NCI-H2227 treated with DMSO at 0.1 percent for 48 hours (cell line): ENCODE data around the gene SSX2IP.
A peak's percentile ranks its signal among the peaks of the same experiment; 100 is the strongest.
"Not testable (repeated sequence)": the region's sequence is repeated elsewhere in the genome, so short reads cannot be mapped to it uniquely, and the experiment has no call there.

Experiments
- DNase-seq: peaks from one replicate; lab custom pipeline; 2025; lab: John Stamatoyannopoulos, UW

SSX2IP gene, protein sequence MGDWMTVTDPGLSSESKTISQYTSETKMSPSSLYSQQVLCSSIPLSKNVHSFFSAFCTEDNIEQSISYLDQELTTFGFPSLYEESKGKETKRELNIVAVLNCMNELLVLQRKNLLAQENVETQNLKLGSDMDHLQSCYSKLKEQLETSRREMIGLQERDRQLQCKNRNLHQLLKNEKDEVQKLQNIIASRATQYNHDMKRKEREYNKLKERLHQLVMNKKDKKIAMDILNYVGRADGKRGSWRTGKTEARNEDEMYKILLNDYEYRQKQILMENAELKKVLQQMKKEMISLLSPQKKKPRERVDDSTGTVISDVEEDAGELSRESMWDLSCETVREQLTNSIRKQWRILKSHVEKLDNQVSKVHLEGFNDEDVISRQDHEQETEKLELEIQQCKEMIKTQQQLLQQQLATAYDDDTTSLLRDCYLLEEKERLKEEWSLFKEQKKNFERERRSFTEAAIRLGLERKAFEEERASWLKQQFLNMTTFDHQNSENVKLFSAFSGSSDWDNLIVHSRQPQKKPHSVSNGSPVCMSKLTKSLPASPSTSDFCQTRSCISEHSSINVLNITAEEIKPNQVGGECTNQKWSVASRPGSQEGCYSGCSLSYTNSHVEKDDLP

DNA sequence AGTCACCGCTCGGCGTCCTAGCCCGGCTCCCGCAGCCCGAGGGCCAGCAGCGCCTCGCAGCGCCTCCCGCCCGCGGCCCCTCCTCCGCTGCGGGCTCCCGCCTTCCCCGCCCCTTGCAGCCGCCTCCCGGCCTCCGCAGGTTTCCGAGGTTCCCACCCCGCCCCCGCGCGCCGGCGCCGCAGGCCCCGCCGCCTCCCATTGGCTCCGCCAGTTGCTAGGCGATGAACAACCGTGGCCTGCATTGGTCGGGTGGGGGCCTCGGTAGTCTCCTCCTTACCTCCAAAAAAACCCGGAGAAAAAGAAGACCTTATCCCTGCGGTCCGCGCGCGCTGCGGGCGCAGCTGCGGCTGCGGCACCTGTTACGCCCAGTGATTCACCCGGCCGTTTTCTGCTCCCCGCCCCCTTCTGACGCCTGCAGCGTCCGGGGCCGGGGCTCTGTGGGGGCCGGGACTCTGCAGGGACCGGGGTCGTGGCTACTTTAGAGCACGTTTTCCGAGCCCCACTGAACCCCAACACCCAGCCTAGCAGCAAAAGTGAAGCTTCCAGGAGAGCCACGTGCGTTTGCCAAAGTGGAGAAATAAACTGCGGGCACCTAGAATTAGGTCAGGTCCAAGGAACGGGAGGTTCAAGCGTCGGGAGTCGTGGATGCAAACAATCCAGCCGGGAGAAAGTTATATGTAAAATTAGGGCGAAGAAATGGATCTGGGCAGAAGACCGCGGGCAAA lies at the start of gene SSX2IP:
Gene SSX2IP, minus strand, starts transcription at position 65 of the 725 bp plus-strand sequence. CDS start 19,242 bp downstream, outside the sequence.
- DNase-seq, result peak; percentile 95

DNA sequence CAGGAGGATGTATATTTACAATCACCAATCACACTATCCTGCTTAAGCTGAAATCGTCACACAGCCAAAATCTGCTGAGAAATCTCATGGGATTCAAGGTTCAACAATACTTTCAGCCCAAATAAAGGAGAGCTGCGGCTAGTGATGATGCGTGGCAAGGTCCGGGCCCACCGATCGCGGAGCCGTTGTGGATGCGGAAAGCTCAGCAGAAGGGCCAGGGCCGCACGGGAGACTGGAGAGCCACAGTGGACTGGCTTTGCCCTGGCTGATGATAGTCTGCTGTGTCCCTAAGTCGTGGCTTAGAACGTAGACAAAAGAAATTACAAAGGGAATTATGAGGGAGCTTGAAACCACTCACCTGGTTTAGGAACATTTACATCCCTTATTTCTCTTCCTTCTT lies 48.0 kb upstream of the SSX2IP start:
- no peak for DNase-seq

DNA sequence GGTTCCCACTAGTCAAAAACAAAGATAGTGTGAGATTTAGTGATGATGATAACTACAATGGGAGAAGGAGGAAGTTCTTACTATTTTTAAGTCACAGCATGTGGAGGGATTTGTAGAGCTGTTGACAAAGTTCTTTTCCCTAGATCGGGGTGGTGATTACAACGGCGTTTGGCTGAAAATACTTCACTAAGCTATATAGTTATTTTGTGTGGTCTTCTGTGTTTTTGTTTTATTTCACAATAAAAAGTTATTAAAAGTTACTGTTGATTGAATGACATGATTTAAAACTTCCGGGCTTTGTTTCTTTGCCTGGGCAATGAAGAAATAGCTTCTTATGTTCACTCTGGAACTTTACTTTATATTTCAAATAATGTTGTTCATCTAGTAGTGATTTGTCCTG lies 47.3 kb upstream of the SSX2IP start:
- no peak for DNase-seq

DNA sequence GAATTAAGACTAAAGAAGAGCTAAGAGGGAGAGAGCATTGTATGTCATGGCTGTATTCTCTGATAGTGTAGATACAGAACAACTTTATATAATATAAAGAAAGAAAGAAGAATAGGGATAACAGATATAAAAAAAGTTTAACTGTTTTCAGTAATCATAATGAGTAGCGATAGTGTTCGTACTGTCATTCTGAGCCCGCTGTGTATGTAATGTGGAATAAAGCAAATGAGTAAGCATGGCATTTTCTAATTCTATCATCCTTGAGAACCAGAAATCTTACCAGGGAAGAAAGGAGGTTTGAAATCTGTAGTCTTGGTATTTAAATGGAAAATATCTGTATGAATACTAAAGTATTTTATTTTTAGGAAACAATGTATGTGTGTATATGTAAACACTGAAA lies 46.7 kb upstream of the SSX2IP start:
- no peak for DNase-seq

DNA sequence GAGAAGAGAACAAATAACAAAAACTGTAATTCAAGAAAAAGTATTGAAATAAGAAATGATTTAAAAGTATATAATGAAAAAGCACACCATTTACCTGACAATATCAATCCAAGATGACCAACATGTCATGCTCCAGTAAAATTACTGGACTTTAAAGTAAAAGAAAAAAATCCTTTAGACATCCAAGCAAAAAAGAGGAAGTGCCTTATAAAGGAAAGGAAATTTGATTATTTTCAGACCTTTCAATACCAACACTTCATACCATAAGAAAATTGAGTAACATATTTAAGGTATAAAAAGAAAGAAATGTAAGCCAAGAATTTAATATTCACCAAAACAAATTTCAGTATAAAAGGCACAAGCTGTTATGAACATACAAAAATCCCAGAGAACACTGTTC lies 46.2 kb upstream of the SSX2IP start:
- no peak for DNase-seq

DNA sequence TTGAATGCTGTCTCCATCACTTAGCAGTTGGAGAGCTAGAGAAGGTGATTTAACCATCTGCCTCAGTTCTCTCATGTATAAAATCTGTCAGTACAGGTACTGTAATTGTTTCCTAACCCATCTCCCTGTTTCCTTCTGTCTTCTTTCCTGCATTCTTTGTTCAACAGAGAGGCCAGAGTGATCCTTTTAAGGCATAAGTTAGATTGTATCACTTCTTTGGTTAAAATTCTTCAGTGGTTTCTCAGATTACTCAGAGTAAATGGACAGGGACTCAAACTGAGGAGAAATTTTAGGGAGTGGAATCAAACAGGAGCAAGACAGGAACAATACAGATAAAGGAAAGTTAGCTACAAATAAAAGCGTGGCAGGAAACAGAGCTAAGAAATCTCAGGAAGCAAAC lies 45.2 kb upstream of the SSX2IP start:
- DNase-seq, result no peak

DNA sequence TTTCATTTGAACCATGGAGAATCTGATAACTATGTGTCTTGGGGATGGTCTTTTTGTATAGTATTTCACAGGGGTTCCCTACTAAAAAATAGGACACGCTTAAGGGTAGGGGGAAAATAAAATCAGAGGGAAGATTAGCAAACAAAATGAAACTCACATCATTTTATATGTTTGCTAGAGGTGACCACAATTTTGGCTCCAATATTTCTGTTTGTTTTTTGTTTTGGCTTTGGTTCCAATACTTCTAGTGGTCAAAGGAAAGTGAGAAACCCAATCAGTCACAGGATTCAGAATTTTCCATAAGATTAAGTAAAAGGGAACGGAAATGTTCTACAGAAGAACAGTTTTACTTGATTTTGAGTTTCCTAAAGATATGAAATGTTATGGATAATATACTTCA lies 42.3 kb upstream of the SSX2IP start:
- DNase-seq, result no peak

DNA sequence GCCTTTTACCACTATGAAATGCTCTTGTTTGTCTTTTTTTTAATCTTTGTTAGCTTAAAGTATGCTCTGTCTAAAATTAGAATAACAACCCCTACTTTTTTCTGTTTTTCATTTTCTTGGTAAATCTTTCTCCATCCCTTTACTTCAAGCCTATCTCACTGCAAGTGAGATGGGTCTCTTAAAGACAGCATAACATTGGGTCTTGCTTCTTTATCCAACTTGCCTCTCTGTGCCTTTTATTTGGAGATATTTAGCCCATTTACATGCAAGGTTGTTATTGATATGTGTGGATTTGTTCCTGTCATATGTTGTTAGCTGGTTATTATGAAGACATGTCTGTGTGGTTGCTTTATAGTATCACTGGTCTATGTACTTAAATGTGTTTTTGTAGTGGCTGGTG lies 41.3 kb upstream of the SSX2IP start:
- DNase-seq, result no peak

DNA sequence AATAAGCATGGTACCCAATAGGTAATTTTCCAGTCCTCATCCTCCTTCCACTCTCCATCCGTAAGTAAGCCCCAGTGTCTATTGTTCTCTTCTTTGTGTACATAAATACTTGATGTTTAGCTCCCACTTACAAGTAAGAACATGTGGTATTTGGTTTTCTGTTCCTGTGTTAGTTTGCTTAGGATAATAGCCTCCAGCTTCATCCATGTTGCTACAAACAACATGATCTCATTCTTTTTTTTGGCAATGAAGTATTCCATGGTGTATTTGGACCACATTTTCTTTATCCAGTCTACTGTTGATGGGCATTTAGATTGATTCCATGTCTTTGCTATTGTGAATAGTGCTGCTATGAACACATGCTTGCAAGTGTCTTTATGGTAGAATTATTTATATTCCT lies 37.5 kb upstream of the SSX2IP start:
- not testable (repeated sequence) for DNase-seq

DNA sequence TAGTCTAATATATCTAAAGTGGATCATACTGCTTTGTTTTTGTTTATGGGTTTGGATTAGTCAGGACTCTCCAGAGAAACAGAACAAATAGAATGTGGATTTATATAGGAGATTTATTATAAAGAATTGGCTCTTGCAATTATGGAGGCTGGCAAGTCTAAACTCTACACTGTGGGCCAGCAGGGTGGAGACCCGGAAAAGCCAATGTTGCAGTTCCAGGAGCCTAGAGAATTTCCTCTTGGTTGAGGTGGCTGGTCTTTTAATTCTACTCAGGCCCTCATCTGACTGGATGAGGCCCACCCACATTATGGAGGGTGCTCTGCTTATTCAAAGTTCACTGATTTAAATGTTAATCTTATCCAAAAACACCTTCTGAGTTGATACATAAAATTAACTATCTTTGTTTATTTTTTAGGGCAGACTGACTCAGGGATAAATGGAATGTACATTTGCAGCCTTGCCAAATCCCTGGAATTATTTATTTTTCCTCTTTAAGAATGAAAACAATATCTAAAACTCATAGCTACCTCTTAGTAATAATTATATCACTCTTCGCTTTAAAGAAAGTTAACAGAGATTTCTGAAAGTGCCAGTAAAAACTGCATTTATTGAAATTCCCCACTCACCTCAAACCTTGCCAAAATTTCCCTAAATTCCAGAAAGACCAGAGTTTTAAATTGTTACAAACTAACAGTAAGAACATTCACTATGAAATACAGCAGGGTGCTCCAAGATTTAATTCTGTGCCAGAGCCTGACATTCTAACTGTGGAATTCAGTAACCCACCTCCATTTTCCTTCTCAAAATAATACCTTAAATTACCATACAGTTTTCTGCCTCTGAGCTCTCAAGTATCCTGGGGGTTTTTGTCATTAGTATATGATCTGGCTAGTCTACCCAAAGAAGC lies 36.6 kb upstream of the SSX2IP start:
- no peak for DNase-seq

DNA sequence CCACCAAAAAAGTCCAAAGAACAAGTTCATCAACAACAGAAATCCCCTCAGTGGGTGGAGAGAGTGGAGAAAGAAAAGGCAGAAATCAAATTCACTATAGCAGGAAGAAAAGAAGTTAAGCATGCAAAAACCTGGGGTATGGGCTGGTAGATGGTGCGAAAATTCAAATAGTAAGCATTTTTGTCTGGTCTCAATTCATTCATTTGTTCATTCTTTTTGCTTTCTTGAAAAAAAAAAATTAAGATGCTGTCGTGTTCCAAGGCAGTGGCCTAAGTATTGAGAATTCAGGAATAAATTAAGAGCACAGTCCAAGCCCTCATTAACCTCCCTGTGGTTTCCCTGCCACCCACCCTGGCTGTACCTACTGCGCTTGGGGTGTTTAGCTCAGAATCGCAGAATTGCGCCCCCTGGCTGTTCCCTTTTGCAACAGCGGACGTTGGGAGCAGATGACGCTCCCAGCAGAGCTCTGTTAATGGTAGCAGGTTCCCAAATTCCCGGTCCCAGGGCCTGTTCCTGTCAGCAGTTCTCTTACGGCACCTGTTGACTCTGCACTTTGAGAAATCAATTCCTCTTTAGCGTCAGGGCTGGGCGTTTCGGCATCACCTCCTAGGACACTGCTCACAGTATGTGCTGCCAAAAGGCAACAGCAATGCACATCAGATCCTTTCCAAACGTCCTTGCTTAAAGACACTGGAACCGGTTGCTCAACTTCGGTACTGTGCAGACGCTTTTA lies 34.0 kb upstream of the SSX2IP start:
- DNase-seq, result no peak

DNA sequence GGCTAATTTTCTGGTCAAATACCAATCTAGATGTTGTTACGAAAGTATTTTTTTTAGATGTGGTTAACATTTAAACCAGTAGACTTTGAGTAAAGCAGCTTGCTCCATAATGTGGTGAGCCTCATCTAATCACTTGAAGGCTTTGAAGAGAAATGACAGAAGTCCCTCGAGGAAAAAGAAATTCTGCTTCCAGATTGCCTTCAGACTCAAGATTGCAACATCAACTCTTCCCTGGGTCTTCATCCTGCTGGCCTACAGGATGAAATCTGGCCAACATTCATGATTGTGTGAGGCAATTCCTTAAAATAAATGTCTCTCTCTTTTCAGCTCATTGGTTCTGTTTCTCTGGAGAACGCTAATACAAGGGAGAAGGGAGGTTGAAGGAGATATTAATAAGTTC lies 32.5 kb upstream of the SSX2IP start:
- DNase-seq, result no peak

DNA sequence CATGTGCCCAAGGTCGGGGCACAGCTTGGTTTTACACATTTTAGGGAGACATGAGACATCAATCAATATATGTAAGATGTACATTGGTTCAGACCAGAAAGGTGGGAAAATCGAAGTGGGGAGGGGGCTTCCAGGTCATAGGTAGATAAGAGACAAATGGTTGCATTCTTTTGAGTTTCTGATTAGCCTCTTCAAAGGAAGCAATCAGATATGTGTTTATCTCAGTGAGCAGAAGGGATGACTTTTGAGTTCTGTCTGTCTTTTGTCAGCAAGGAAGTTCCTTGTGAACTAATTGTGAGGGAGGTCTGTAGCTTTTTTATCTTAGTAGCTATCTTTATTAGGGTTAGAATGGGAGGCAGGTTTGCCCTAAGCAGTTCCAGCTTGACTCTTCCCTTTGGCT lies 31.6 kb upstream of the SSX2IP start:
- DNase-seq, result not testable (repeated sequence)

DNA sequence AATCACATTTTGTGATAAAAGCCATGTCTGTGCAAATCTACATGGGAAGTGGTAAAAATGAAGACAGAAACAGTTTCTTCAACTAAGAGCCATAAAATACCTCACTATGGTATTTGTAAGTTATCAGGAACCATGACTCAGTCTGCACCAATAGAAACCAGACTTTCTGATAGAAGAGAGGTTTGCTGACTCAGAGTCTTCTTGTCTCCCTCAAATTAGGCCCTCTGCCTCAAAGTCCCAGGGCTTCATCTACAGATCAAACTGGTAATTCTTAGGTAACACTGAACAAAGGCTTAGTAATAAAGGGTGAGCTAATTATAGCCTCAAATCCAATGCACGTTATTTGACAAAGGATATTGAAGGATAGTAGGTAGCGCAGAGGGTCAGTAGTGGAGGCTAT lies 30.9 kb upstream of the SSX2IP start:
- DNase-seq, result no peak

DNA sequence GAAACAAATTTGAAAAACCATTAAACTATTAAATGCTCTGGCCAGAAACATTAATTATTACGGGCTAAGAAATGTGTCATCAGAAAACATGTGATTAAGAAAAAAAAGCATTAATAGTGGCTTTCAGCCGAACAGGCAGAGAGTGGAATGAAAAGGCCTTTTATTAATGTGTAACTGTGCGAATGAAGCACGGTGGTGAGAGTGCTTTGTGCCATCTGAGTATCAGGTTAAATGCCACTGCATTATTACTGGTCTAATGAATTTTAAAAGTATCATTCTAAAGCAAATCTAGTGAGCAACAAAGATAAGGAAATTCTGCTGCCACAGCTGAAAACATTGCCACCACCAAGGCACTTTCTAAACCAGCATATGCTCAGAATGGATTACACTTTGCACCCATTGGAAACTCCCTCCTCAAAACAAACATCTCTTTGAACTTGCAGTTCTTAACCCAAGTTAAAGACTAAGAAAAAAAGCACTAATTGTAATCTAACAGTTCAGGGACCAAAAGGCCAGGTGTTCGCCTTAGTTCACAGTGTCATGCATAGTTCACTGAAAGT lies 30.0 kb upstream of the SSX2IP start:
- DNase-seq, result no peak

DNA sequence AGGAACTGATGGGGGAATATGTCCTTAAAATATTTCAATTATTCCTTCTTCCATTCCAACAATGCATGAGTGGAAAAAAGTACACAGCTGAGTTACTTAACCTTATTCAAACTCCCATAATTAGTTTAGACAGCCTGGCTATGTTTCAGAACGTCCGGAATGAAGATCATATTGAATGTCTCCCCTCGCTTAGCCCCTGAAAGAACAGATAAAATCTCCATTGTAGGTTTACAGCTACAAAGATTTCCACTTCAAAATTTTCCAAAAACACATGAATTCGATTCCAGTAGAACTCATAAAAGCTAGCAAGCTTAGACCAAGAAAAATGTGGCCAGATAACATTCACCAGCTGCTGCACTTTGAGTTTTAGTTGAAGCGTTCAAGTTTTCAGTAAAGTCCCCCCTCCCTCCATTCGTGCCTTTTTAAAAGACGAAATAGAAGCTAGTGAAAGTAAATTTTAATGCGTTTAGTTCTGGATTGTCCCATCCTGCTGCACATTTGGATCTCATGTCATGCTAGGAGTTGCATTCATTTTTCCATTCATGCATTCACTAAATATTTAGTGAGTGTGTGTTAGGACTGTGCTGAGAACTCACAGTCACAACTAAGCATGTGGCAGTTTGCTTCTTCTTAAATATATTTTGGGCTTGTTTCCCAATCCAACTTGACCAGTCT lies 29.4 kb upstream of the SSX2IP start:
- DNase-seq, result no peak

DNA sequence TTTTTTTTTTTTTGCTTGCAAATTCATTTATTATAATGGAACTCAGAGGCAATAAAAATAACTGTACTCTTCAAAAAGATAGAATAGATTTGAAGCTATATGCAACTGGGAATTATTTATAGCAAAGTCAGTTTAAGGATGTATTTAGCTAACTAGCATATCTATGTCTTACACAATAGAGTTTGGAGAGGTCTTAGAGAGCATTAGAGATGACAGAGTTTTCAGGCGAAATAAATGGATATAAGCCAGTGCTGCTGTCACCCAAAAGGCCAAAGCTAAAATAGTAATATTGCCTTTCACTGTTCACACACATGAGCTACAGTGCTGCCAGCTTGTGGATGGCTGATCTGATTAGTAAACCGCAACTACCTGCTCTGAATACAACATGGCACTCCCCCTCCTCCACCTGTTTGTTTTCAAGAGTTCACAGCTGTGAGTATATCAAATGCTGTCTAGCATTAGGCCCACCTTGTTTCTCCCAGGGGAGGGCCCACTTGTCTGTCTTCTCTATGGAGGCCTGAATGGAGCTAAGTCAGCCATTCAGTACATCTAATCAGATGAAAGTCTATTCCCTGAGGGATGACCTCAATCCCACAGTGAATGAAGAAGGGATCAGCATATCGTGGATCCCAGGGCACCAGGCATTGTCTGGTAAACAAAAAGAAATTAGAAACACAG lies 25.2 kb upstream of the SSX2IP start:
- DNase-seq, result no peak

DNA sequence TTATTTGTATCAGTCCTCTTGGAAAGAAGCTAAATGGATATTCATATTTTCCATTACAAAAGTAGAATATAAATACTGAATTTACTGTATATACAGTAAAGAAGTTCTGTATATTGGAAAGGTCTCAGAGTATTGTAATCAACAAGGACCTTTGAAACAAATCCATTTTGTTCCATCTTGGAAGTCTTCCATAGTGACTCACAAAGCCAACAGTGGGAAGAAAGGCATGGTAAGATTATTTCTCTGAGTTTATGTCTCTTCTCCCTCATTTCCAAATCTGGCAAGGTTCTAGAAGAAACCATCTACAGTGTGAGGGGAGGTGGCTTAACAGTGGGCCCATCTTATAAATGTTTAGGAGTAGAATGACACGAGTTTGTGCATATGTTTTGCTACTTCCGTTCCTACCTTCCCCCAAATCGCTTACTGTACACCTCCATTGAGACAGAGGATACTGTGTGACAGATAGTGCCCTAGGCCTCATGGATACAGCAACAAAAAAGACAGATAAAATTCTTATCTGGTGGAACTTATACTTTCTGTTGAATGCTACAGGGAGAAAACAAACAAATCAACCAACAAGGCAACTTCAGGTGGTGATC lies 22.1 kb upstream of the SSX2IP start:
- DNase-seq, result no peak

DNA sequence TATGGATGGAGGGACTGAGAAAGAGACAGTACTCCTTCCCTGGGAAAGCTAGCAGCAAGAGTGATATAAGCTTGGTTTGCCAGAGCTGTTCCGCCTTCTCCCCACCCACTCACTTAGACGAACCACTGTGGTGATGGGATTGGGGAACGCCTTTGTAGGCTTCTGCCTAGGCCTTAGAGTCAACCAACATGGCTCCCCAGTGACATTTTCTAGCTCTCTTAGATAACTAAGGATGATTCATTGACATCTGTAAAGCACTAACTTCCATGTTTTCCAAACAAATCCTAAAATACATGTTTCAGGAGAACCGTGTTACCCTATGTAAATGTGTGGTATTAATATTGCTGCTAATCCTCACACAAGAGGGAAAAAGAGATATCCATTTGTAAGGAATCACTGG lies 21.6 kb upstream of the SSX2IP start:
- no peak for DNase-seq
